ENCODE measurements around the gene NUMBL.

NUMBL gene

GRCh38 chr19:40674291-40674690 is 16.2 kb downstream of the NUMBL start:
- H3K18ac ChIP-seq (ENCODE audit: low read depth in 1 of 2, low read length in 2 of 2) = no peak overlapping the region
- no peak overlapping the region for H2AFZ ChIP-seq (ENCODE audit: low read depth, low read length)
- H3K4me2 ChIP-seq (ENCODE audit: low read length, poor library complexity, severe bottlenecking) = no peak overlapping the region
- peaks cover 7% of the 10 kb centered on the region for H3K4me1 ChIP-seq (ENCODE audit: control insufficient read depth, insufficient read depth, low read depth, low read length)
- H2BK15ac ChIP-seq (ENCODE audit: low read depth, poor library complexity, severe bottlenecking) = no peak overlapping the region
- H3K9me3 ChIP-seq (ENCODE audit: control insufficient read depth, low read length) = peaks cover 5% of the 10 kb centered on the region
- H3K4me3 ChIP-seq (ENCODE audit: insufficient read depth in 1 of 2, low read depth in 1 of 2, low read length in 2 of 2) = no peak overlapping the region
- peaks cover 91 to 97% of the 10 kb centered on the region in 2 experiments for H3K36me3 ChIP-seq (ENCODE audit: control insufficient read depth in 1 of 2, insufficient read depth in 2 of 2, low read depth in 1 of 2, low read length in 2 of 2)
- no peak for DNase-seq
- H4K8ac ChIP-seq (ENCODE audit: low read length) = no peak overlapping the region
- H3K4ac ChIP-seq (ENCODE audit: low read depth in 1 of 2, low read length in 2 of 2) = no peak overlapping the region
- no peaks in the 10 kb centered on the region for H3K27me3 ChIP-seq (ENCODE audit: control insufficient read depth in 1 of 2, insufficient read depth in 1 of 2, low read length in 2 of 2)
- 84% methylated on average over 3 of the region's 3 CpGs for WGBS
- H2AK5ac ChIP-seq (ENCODE audit: low read length, severe bottlenecking) = no peak overlapping the region
- H3K27ac ChIP-seq (ENCODE audit: low read length, poor library complexity, severe bottlenecking) = no peak overlapping the region
- no peak overlapping the region for H2BK5ac ChIP-seq (ENCODE audit: low read depth, low read length, poor library complexity, severe bottlenecking)
- no peak overlapping the region for H4K91ac ChIP-seq (ENCODE audit: low read length)
- H3K9ac ChIP-seq (ENCODE audit: low read length) = no peak overlapping the region
- no peak overlapping the region for H3K14ac ChIP-seq (ENCODE audit: low read length in 2 of 2)
- H3K79me1 ChIP-seq (replicated peaks; ENCODE audit: low read length, poor library complexity, severe bottlenecking) = no peaks in the 10 kb centered on the region
- H2BK120ac ChIP-seq (ENCODE audit: low read depth, low read length) = no peak overlapping the region
- H2BK12ac ChIP-seq (ENCODE audit: low read length in 2 of 2) = no peak overlapping the region
- H3K23ac ChIP-seq (ENCODE audit: low read length in 2 of 2) = no peak overlapping the region

- Histone ChIP-seq H3K79me1 (replicated peaks; ENCODE audit: low read length, poor library complexity, severe bottlenecking) (no peaks in the 10 kb centered on the region), H3K9me3 (ENCODE audit: control insufficient read depth, low read length) (peaks cover 11% of the 10 kb centered on the region), H3K4me1 (ENCODE audit: control insufficient read depth, insufficient read depth, low read depth, low read length) (peaks cover 7% of the 10 kb centered on the region), H3K9ac (ENCODE audit: low read length) (no peak overlapping the region), H2BK12ac (ENCODE audit: low read length in 2 of 2) (no peak overlapping the region), H2AK5ac (ENCODE audit: low read length, severe bottlenecking) (no peak overlapping the region), H3K4me2 (ENCODE audit: low read length, poor library complexity, severe bottlenecking) (no peak overlapping the region), H3K4ac (ENCODE audit: low read depth in 1 of 2, low read length in 2 of 2) (no peak overlapping the region), H2BK15ac (ENCODE audit: low read depth, poor library complexity, severe bottlenecking) (no peak overlapping the region), H2BK5ac (ENCODE audit: low read depth, low read length, poor library complexity, severe bottlenecking) (no peak overlapping the region), H3K14ac (ENCODE audit: low read length in 2 of 2) (no peak overlapping the region), H2BK120ac (ENCODE audit: low read depth, low read length) (no peak overlapping the region), H2AFZ (ENCODE audit: low read depth, low read length) (no peak overlapping the region), H3K18ac (ENCODE audit: low read depth in 1 of 2, low read length in 2 of 2) (no peak overlapping the region), H3K27ac (ENCODE audit: low read length, poor library complexity, severe bottlenecking) (no peak overlapping the region), H3K36me3 (ENCODE audit: control insufficient read depth in 1 of 2, insufficient read depth in 2 of 2, low read depth in 1 of 2, low read length in 2 of 2) (peaks cover 89 to 97% of the 10 kb centered on the region in 2 experiments), H4K91ac (ENCODE audit: low read length) (no peak overlapping the region), H3K23ac (ENCODE audit: low read length in 2 of 2) (no peak overlapping the region), H3K27me3 (ENCODE audit: control insufficient read depth in 1 of 2, insufficient read depth in 1 of 2, low read length in 2 of 2) (no peaks in the 10 kb centered on the region), H4K8ac (ENCODE audit: low read length) (no peak overlapping the region), H3K4me3 (ENCODE audit: insufficient read depth in 1 of 2, low read depth in 1 of 2, low read length in 2 of 2) (no peak overlapping the region)
- over 99% methylated on average over 9 of the region's 11 CpGs for WGBS
- no peak for DNase-seq
Observed at GRCh38 chr19:40673397-40673796, 17.1 kb downstream of the NUMBL start.

GRCh38 chr19:40672573-40673299 is 17.7 kb downstream of the NUMBL start:
- no peak overlapping the region for H3K4ac ChIP-seq (ENCODE audit: low read depth in 1 of 2, low read length in 2 of 2)
- no peak overlapping the region for H3K4me3 ChIP-seq (ENCODE audit: insufficient read depth in 1 of 2, low read depth in 1 of 2, low read length in 2 of 2)
- no peak overlapping the region for H2BK5ac ChIP-seq (ENCODE audit: low read depth, low read length, poor library complexity, severe bottlenecking)
- no peak overlapping the region for H3K18ac ChIP-seq (ENCODE audit: low read depth in 1 of 2, low read length in 2 of 2)
- WGBS = 92% methylated on average over 7 of the region's 7 CpGs
- H4K8ac ChIP-seq (ENCODE audit: low read length) = no peak overlapping the region
- no peak overlapping the region for H3K27ac ChIP-seq (ENCODE audit: low read length, poor library complexity, severe bottlenecking)
- H3K23ac ChIP-seq (ENCODE audit: low read length in 2 of 2) = no peak overlapping the region
- H2AFZ ChIP-seq (ENCODE audit: low read depth, low read length) = no peak overlapping the region
- H2BK15ac ChIP-seq (ENCODE audit: low read depth, poor library complexity, severe bottlenecking) = no peak overlapping the region
- H3K4me2 ChIP-seq (ENCODE audit: low read length, poor library complexity, severe bottlenecking) = no peak overlapping the region
- no peak overlapping the region for H3K14ac ChIP-seq (ENCODE audit: low read length in 2 of 2)
- H2BK12ac ChIP-seq (ENCODE audit: low read length in 2 of 2) = no peak overlapping the region
- H3K9me3 ChIP-seq (ENCODE audit: control insufficient read depth, low read length) = peaks cover 11% of the 10 kb centered on the region
- H3K79me1 ChIP-seq (replicated peaks; ENCODE audit: low read length, poor library complexity, severe bottlenecking) = no peaks in the 10 kb centered on the region
- no peak overlapping the region for H3K9ac ChIP-seq (ENCODE audit: low read length)
- H3K27me3 ChIP-seq (ENCODE audit: control insufficient read depth in 1 of 2, insufficient read depth in 1 of 2, low read length in 2 of 2) = no peaks in the 10 kb centered on the region
- H2BK120ac ChIP-seq (ENCODE audit: low read depth, low read length) = no peak overlapping the region
- no peak overlapping the region for H4K91ac ChIP-seq (ENCODE audit: low read length)
- peaks cover 7% of the 10 kb centered on the region for H3K4me1 ChIP-seq (ENCODE audit: control insufficient read depth, insufficient read depth, low read depth, low read length)
- no peak for DNase-seq
- peaks cover 89 to 96% of the 10 kb centered on the region in 2 experiments for H3K36me3 ChIP-seq (ENCODE audit: control insufficient read depth in 1 of 2, insufficient read depth in 2 of 2, low read depth in 1 of 2, low read length in 2 of 2)
- H2AK5ac ChIP-seq (ENCODE audit: low read length, severe bottlenecking) = no peak overlapping the region

DNA sequence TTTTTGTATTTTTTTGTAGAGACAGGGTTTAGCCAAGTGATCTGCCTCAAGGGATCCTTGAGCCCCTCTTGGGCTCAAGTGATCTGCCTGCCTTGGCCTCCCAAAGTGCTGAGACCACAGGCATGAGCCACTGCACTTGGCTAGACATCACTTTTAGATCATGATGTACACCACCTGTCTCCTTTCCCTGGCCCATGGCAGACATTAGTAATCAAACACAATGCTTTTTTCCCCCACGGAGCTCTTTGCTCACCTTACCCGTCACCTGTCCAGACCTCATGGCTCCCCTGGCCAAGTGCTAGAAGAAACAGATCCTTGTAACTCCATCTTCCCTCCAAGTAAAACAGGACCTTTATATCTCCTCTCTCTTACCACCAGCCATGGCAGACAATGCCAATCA is 18.4 kb downstream of the NUMBL start:
- Histone ChIP-seq H4K91ac (ENCODE audit: low read length) (no peak overlapping the region), H2BK12ac (ENCODE audit: low read length in 2 of 2) (no peak overlapping the region), H3K36me3 (ENCODE audit: control insufficient read depth in 1 of 2, insufficient read depth in 2 of 2, low read depth in 1 of 2, low read length in 2 of 2) (peaks cover 89 to 96% of the 10 kb centered on the region in 2 experiments)

More for the DNA sequence above, 18.4 kb downstream of the NUMBL start:
- Histone ChIP-seq H3K4me3 (ENCODE audit: insufficient read depth in 1 of 2, low read depth in 1 of 2, low read length in 2 of 2) (no peak overlapping the region), H3K18ac (ENCODE audit: low read depth in 1 of 2, low read length in 2 of 2) (no peak overlapping the region), H3K14ac (ENCODE audit: low read length in 2 of 2) (no peak overlapping the region), H3K4ac (ENCODE audit: low read depth in 1 of 2, low read length in 2 of 2) (no peak overlapping the region), H4K8ac (ENCODE audit: low read length) (no peak overlapping the region), H3K9ac (ENCODE audit: low read length) (no peak overlapping the region), H2BK120ac (ENCODE audit: low read depth, low read length) (no peak overlapping the region), H2BK15ac (ENCODE audit: low read depth, poor library complexity, severe bottlenecking) (no peak overlapping the region), H3K27ac (ENCODE audit: low read length, poor library complexity, severe bottlenecking) (no peak overlapping the region), H2AK5ac (ENCODE audit: low read length, severe bottlenecking) (no peak overlapping the region), H3K79me1 (replicated peaks; ENCODE audit: low read length, poor library complexity, severe bottlenecking) (no peaks in the 10 kb centered on the region), H3K4me2 (ENCODE audit: low read length, poor library complexity, severe bottlenecking) (no peak overlapping the region), H2BK5ac (ENCODE audit: low read depth, low read length, poor library complexity, severe bottlenecking) (no peak overlapping the region), H2AFZ (ENCODE audit: low read depth, low read length) (no peak overlapping the region), H3K4me1 (ENCODE audit: control insufficient read depth, insufficient read depth, low read depth, low read length) (peaks cover 7% of the 10 kb centered on the region), H3K23ac (ENCODE audit: low read length in 2 of 2) (no peak overlapping the region), H3K27me3 (ENCODE audit: control insufficient read depth in 1 of 2, insufficient read depth in 1 of 2, low read length in 2 of 2) (no peaks in the 10 kb centered on the region), H3K9me3 (ENCODE audit: control insufficient read depth, low read length) (peaks cover 11% of the 10 kb centered on the region)
- 97% methylated on average over 2 of the region's 2 CpGs for WGBS
- no peak for DNase-seq

All from mesenchymal stem cell (in vitro differentiated cells and primary cell).